Measurements from ENCODE around the gene CCDC88C.

Gene CCDC88C

DNA sequence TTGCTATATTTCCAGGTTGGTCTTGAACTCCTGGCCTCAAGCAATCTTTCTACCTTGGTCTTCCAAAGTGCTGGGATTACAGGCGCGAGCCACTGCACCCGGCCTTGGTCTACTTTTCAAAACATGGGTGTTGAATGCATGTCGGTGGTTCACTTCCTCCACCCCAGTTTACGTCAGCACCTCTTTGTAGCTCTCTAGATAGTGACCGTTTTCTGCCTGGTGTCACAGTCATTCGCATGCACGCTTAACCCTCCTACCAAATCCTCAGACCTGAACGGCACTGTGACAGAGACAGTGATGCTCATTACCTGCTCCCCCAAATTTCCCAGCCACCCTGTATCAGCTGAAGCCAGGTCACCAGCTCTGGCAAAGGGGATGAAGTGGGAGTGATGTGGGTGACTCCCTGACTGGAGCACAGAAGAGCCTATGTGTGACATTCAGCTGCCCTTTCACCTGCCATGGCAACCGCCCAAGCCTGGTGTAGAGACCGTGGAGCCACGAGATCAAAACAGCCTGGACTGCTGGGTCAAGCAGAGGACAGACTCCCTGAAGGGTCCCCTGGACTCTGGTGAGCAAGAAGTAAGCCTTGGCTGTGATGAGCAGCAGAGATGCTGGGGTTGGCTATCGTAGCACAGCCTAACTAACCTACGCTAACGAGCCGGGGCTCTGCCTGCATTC lies 106.9 kb downstream of the CCDC88C start:
- TF ChIP-seq, protein P1, sequence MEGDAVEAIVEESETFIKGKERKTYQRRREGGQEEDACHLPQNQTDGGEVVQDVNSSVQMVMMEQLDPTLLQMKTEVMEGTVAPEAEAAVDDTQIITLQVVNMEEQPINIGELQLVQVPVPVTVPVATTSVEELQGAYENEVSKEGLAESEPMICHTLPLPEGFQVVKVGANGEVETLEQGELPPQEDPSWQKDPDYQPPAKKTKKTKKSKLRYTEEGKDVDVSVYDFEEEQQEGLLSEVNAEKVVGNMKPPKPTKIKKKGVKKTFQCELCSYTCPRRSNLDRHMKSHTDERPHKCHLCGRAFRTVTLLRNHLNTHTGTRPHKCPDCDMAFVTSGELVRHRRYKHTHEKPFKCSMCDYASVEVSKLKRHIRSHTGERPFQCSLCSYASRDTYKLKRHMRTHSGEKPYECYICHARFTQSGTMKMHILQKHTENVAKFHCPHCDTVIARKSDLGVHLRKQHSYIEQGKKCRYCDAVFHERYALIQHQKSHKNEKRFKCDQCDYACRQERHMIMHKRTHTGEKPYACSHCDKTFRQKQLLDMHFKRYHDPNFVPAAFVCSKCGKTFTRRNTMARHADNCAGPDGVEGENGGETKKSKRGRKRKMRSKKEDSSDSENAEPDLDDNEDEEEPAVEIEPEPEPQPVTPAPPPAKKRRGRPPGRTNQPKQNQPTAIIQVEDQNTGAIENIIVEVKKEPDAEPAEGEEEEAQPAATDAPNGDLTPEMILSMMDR (IDR thresholded peaks at IDR 0.05; ENCODE audit: insufficient read depth, low read depth, low read length, missing control alignments): no peak
- DNase-seq (ENCODE audit: low read depth): no peak
- no peak overlapping the region for H3K4me3 ChIP-seq (ENCODE audit: low read depth, low read length)

DNA sequence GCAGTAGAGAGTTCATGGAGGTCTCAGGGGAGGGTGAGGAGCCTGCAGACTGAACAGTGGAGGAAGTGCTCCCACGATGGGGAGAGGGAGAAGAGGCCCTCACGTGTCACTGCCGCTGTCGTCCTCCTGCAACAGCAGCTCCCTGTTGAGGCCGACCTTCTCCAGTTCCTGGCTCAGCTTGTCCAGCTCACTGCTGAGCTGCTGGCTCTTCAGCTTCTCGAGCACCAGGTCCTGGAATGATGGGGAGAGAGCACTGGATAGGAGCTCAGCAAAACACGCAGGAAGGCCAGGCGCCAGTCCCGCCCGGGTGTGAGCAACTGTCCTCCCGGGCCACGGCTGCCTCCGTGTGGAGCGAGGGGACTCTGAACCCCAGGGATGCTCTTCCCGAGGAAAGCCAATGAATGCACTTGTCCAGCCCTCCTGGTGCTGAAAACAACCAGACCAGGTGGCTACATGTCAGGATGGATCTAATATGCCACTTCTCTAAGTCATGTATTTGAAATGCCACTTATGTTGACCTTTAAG lies 107.8 kb downstream of the CCDC88C start:
- H3K4me3 ChIP-seq (ENCODE audit: low read depth, low read length): no peak overlapping the region
- DNase-seq (ENCODE audit: low read depth): no peak
- TF ChIP-seq, protein P1 (IDR thresholded peaks at IDR 0.05; ENCODE audit: insufficient read depth, low read depth, low read length, missing control alignments): no peak

GRCh38 chr14:91308337-91308736 lies 109.3 kb downstream of the CCDC88C start:
- TF ChIP-seq, protein P1 (IDR thresholded peaks at IDR 0.05; ENCODE audit: insufficient read depth, low read depth, low read length, missing control alignments): no peak
- H3K4me3 ChIP-seq (ENCODE audit: low read depth, low read length): no peak overlapping the region

GRCh38 chr14:91307652-91308051 lies 110.0 kb downstream of the CCDC88C start:
- DNase-seq (ENCODE audit: low read depth): no peak
- H3K4me3 ChIP-seq (ENCODE audit: low read depth, low read length): no peak overlapping the region
- TF ChIP-seq, protein P1 (IDR thresholded peaks at IDR 0.05; ENCODE audit: insufficient read depth, low read depth, low read length, missing control alignments): no peak

More at GRCh38 chr14:91308337-91308736, 109.3 kb downstream of the CCDC88C start:
- DNase-seq (ENCODE audit: low read depth): no peak

DNA sequence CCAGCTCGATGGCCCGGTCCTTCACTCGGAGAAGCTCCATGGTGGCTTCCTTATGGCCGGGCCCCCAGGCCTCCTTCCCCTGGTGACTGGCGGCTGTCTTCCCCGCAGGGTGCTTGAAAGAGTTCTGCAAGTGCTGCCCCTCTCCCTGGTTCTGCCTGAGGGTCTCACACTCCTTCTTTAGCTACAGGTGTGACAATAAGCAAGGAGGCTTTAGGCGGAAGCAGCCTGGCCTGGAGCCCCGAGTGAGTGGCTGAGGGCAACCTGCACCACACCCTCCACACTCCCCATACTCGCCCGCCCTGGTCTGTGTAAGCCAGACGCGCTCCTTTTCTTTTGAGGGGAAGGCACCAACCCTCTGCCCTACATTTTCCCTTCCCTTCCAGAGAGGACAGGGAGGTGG lies 110.6 kb downstream of the CCDC88C start:
- no peak for DNase-seq (ENCODE audit: low read depth)
- TF ChIP-seq, protein P1 (IDR thresholded peaks at IDR 0.05; ENCODE audit: insufficient read depth, low read depth, low read length, missing control alignments): no peak
- H3K4me3 ChIP-seq (ENCODE audit: low read depth, low read length): no peak overlapping the region

GRCh38 chr14:91306547-91306946 lies 111.1 kb downstream of the CCDC88C start:
- no peak overlapping the region for H3K4me3 ChIP-seq (ENCODE audit: low read depth, low read length)
- DNase-seq (ENCODE audit: low read depth): no peak
- TF ChIP-seq, protein P1 (IDR thresholded peaks at IDR 0.05; ENCODE audit: insufficient read depth, low read depth, low read length, missing control alignments): no peak

Measured in GM12865 (cell line).